ENCODE results near the gene LETM1.

- TF ChIP-seq POLR2A (IDR thresholded peaks at IDR 0.05) (no peak), CTCF (IDR thresholded peaks at IDR 0.05) (no peak)
These were observed 8.4 kb upstream of the LETM1 start for GRCh38 chr4:1864076-1865008.
